NCI-H2196 treated with DMSO at 0.1 percent for 48 hours (cell line): ENCODE measurements around the gene C2orf68.
"Not testable (repeated sequence)": the region's sequence is repeated elsewhere in the genome, so short reads cannot be mapped to it uniquely, and the experiment has no call there.

Experiments used
- DNase-seq: peaks from one replicate; lab custom pipeline; 2025; ENCODE audit not compliant: unreplicated experiment; lab: John Stamatoyannopoulos, UW

C2orf68 gene, protein sequence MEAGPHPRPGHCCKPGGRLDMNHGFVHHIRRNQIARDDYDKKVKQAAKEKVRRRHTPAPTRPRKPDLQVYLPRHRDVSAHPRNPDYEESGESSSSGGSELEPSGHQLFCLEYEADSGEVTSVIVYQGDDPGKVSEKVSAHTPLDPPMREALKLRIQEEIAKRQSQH

GRCh38 chr2:85611705-85612587, at the start of gene C2orf68:
Gene C2orf68, minus strand, starts transcription at chr2:85612066. Its CDS starts 82 bp downstream, at chr2:85611984.
- peak; percentile 53 for DNase-seq

GRCh38 chr2:85661139-85661858, 49.4 kb upstream of the C2orf68 start:
- no peak for DNase-seq

DNA sequence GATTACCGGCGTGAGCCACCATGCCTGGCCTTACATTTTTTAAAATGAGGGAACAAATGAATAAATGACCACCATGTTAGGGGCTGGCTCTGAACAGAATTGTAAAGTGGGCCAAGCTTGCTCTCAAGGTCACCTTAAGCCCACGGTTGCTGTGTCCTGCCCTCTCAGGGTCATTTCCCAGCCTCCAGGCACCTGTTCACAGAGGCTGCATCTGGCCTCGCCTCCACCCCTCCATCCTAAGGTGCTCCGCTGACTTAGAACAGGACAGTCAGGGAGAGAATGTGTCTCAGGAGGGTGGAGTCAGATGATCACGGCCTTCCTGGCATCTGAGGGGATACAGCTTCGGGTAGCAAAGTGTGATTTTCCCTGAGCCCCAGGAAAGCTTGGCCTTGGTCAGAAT, 48.9 kb upstream of the C2orf68 start:
- no peak for DNase-seq

DNA sequence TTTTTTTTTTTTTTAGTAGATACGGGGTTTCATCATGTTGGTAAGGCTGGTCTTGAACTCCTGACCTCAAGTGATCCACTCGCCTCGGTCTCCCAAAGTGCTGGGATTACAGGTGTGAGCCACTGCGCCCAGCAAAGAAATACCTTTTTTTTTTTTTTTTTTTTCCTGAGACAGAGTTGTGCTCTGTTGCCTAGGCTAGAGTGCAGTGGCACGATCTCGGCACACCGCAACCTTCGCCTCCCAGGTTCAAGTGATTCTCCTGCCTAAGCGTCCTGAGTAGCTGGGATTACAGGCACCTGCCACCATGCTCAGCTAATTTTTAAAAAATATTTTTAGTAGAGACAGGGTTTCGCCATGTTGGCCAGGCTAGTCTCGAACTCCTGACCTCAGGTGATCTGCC, 48.4 kb upstream of the C2orf68 start:
- not testable (repeated sequence) for DNase-seq

GRCh38 chr2:85659324-85659981, 47.6 kb upstream of the C2orf68 start:
- no peak for DNase-seq

- not testable (repeated sequence) for DNase-seq
Measured at GRCh38 chr2:85657399-85657798, 45.5 kb upstream of the C2orf68 start.

GRCh38 chr2:85656468-85656867, 44.6 kb upstream of the C2orf68 start:
- DNase-seq, result no peak

- DNase-seq, result no peak
Measured at GRCh38 chr2:85655961-85656417, 44.1 kb upstream of the C2orf68 start.

DNA sequence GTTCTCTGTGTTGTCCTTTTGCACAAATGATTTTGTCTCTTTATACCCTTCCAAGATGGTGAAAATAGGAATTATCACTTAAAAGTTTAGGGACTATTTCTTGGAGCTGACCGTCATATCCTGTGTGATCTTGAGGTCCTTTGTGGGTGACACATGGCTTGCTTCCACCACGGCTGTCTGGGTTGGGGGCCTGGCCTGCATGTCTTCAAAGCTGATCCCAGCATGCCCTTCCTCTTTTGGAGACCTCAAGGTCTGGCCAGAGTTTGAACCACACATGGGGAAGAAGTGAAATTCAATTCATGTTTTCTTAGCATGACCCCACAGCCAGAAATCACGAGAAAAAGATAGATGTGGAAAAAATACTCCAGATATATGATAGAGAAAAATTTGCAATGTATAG, 42.1 kb upstream of the C2orf68 start:
- no peak for DNase-seq

DNA sequence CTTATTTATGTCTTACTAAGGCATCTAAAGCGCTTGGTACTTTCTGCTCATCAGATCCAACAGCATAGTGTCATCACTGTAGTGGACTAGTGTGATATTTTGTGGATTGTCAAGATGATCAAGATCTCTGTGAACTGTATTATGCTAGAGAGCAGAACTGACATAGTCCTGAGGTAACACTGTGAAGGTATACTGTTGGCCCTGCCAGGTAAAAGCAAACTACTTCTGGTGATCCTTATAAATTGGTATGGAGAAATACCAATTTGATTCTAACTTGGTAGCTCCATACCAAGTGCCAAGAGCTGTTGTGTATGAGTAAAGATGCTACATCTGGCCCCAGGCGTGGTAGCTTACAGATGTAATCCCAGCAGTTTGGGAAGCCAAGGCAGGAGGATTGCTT, 40.2 kb upstream of the C2orf68 start:
- no peak for DNase-seq

GRCh38 chr2:85651097-85651496, 39.2 kb upstream of the C2orf68 start:
- no peak for DNase-seq

- DNase-seq, result no peak
Measured at GRCh38 chr2:85650456-85650855, 38.6 kb upstream of the C2orf68 start.

- no peak for DNase-seq
Measured at GRCh38 chr2:85649201-85650190, 37.6 kb upstream of the C2orf68 start.

DNA sequence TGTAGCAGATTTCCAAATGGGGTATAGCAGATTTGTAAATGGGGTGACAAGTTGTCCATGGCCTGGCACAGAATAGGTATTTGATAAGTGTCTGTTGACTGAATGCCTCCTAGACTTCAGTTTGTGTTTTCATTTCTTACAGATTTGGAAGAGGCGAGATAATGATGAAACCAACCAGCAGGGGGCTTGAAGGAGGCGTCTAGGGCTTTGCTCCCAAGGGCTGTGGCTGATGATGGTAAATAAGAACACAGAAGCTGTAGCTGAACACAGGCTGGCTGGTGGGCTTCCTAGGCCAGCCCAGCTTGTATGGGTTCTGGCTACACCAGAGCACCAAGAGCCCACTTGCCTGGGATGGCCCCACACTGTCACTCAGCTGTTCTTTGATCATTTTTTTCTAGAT, 36.8 kb upstream of the C2orf68 start:
- no peak for DNase-seq

GRCh38 chr2:85647823-85648526, 36.1 kb upstream of the C2orf68 start:
- DNase-seq, result no peak

DNA sequence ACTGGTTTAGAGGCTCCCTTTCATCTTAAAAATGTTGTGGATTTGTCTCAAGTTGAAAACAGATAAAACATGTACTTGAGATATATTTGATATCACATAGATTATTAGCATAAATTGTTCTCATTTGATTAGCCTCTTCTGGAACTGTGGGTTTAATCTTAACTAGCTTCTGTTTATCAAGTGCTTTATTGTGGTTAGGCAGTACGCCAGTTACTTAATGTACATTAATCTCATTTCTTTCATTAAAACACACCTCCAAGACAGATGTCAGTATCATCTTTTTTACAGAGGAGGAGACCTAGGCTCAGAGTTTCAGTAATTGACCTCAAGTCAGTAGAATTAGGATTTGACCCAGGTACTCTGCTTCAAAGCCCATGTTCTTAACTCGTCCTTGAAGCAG, 34.3 kb upstream of the C2orf68 start:
- no peak for DNase-seq

GRCh38 chr2:85644909-85645308, 33.0 kb upstream of the C2orf68 start:
- no peak for DNase-seq

DNA sequence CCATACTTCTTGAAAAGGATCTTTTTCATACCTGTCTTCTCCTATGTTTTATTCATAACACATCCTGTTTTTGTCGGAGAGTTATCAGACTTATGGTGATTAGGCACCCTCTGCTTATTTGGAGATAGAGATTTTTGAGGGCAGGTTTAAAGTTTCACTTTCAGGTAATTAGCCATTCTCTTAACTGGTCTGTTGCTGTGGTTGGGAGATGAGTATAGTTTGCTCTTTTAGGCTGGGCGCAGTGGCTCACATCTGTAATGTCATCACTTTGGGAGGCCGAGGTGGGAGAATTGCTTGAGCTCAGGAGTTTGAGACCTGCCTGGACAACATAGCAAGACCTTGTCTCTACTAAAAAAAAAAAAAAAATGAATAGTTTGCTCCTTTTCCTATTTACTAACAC, 30.9 kb upstream of the C2orf68 start:
- no peak for DNase-seq

DNA sequence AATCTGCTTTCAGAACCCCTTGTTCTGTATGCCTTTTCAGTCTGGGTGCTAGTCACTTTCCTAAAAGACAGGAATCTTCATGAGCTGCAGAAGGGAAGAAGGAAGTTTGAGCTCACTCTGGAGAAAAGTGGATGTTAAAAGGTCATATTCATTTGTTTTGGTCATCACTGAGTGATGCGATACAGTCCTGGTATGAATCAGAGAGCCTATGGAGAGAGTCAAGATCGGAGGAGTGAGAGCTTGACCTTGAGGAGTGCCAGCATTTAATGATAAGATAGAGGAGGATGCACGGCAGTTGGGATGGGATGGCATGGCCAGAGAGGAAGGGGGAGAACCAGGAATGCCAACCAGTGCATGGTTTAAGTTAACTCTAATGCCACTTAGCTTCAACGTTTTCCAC, 23.8 kb upstream of the C2orf68 start:
- no peak for DNase-seq
